ENCODE measurements around the gene MMP14. TPM values are rescaled to one million over a fixed set of nuclear protein-coding genes. Genes with fewer than 3 reads are reported as not detected.
A peak's percentile ranks its signal among the peaks of the same experiment; 100 is the strongest.

MMP14 gene
- total and polyA plus RNA-seq, 9 of the 15 experiments (the other 6 are each of a cell fraction or from before 2014, with no cell fraction given), result 0.36 to 5.8 (median 1.3) TPM; not detected in 2

DNA sequence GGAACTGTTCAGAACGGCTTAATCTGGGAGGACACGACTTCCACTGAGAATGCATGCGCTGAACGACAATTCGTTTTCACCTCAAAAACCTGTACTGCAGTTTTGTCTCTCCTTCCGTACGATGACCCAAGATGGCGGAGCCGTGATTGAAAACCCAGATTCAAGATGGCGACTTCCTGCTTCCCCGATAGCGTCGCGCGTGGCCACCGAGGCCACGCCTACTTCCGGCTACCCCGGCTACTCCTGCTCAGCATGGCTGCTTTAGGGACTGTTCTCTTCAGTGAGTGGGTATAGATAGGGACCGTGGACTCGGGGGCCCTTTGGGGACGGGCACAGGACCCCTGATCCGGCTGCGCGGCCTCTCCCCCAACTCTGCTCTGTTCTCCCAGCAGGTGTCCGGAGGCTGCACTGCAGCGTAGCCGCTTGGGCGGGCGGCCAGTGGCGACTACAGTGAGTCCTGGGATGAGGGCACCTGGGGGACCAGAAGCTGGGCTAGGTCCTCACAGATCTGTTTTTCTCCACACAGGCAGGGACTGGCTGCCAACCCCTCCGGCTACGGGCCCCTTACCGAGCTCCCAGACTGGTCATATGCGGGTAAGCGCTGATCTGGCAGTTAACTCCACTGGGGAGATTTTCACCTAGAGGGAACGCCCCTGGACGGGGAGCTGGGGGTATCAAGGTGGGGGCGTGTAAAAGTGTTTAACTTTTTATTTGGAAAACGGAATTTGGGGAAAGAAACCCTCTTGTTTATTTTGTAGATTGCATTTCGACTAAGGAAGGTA, 6.5 kb upstream of the MMP14 start, which contains the start of gene MRPL52 (continued):
- TF ChIP-seq, protein P1, sequence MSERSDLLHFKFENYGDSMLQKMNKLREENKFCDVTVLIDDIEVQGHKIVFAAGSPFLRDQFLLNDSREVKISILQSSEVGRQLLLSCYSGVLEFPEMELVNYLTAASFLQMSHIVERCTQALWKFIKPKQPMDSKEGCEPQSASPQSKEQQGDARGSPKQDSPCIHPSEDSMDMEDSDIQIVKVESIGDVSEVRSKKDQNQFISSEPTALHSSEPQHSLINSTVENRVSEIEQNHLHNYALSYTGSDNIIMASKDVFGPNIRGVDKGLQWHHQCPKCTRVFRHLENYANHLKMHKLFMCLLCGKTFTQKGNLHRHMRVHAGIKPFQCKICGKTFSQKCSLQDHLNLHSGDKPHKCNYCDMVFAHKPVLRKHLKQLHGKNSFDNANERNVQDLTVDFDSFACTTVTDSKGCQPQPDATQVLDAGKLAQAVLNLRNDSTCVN (CRISPR knock-in tag; IDR thresholded peaks at IDR 0.05), result no peak
- 0 out of 3 replicates have a peak, but pooled peaks of 1 of the 2 experiments have one; percentile 13 for TF ChIP-seq CBX3 (IDR thresholded peaks at IDR 0.05; ENCODE audit: borderline replicate concordance in 1 of 2, low read length in 2 of 2)
- no peak for TF ChIP-seq NCOR1 (IDR thresholded peaks at IDR 0.05)
- TF ChIP-seq SIX5 (IDR thresholded peaks at IDR 0.05; ENCODE audit: borderline replicate concordance in 1 of 2, insufficient read depth in 1 of 2, low read depth in 1 of 2, low read length in 2 of 2), result peak in 1 of 2 experiments; percentile 25; a peak in 1 of 4 replicates
- TF ChIP-seq ZBTB7A (IDR thresholded peaks at IDR 0.05; ENCODE audit: borderline replicate concordance, control insufficient read depth, low read depth, low read length), result peak; percentile 65; the same call in 1 of the 2 replicates
- TF ChIP-seq SMAD3 (CRISPR knock-in tag; conservative IDR thresholded peaks at IDR 0.05), result 0 out of 2 replicates have a peak, but pooled peaks have one; percentile 31
- no peak for TF ChIP-seq RBM17 (IDR thresholded peaks at IDR 0.05; ENCODE audit: borderline replicate concordance, low read depth, low read length)
- TF ChIP-seq, protein P2, sequence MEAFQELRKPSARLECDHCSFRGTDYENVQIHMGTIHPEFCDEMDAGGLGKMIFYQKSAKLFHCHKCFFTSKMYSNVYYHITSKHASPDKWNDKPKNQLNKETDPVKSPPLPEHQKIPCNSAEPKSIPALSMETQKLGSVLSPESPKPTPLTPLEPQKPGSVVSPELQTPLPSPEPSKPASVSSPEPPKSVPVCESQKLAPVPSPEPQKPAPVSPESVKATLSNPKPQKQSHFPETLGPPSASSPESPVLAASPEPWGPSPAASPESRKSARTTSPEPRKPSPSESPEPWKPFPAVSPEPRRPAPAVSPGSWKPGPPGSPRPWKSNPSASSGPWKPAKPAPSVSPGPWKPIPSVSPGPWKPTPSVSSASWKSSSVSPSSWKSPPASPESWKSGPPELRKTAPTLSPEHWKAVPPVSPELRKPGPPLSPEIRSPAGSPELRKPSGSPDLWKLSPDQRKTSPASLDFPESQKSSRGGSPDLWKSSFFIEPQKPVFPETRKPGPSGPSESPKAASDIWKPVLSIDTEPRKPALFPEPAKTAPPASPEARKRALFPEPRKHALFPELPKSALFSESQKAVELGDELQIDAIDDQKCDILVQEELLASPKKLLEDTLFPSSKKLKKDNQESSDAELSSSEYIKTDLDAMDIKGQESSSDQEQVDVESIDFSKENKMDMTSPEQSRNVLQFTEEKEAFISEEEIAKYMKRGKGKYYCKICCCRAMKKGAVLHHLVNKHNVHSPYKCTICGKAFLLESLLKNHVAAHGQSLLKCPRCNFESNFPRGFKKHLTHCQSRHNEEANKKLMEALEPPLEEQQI (IDR thresholded peaks at IDR 0.05), result no peak
- TF ChIP-seq ZNF143 (CRISPR knock-in tag; IDR thresholded peaks at IDR 0.05), result no peak
- TF ChIP-seq ZNF695 (CRISPR knock-in tag; IDR thresholded peaks at IDR 0.05), result no peak
- no peak for TF ChIP-seq CBX2 (IDR thresholded peaks at IDR 0.05; ENCODE audit: insufficient read depth, low read length, poor library complexity, severe bottlenecking)
- no peak for TF ChIP-seq PTTG1 (tag; IDR thresholded peaks at IDR 0.05; ENCODE audit: low read depth)
- peak; percentile 83 for TF ChIP-seq RBBP5 (IDR thresholded peaks at IDR 0.05; ENCODE audit: borderline replicate concordance, insufficient read depth, low read length, poor library complexity, severe bottlenecking)
- no peak for TF ChIP-seq NCOA6 (IDR thresholded peaks at IDR 0.05)
- no peak for TF ChIP-seq NUFIP1 (IDR thresholded peaks at IDR 0.05; ENCODE audit: partially characterized antibody)
- no peak for TF ChIP-seq ZNF696 (CRISPR knock-in tag; conservative IDR thresholded peaks at IDR 0.05)
- TF ChIP-seq ZNF224 (CRISPR knock-in tag; IDR thresholded peaks at IDR 0.05), result no peak
- no peak for TF ChIP-seq ZNF699 (CRISPR knock-in tag; IDR thresholded peaks at IDR 0.05; ENCODE audit: insufficient replicate concordance)
- no peak for TF ChIP-seq STAG1 (CRISPR knock-in tag; IDR thresholded peaks at IDR 0.05; ENCODE audit: borderline replicate concordance)
- no peak for TF ChIP-seq SAFB2 (IDR thresholded peaks at IDR 0.05; ENCODE audit: borderline replicate concordance, low read depth, low read length, severe bottlenecking)
- TF ChIP-seq C11orf30 (IDR thresholded peaks at IDR 0.05; ENCODE audit: low read depth), result peak; percentile 76
- no peak for TF ChIP-seq RUNX1 (IDR thresholded peaks at IDR 0.05; ENCODE audit: low read depth)
- no peak for TF ChIP-seq FOXK2 (conservative IDR thresholded peaks at IDR 0.05 in 1 of 2, IDR thresholded peaks at IDR 0.05 in 1 of 2; ENCODE audit: low read depth in 2 of 2)
- no peak for TF ChIP-seq ZNF431 (CRISPR knock-in tag; IDR thresholded peaks at IDR 0.05)
- no peak for TF ChIP-seq ZNF717 (CRISPR knock-in tag; IDR thresholded peaks at IDR 0.05)
- no peak for TF ChIP-seq ILF3 (IDR thresholded peaks at IDR 0.05; ENCODE audit: borderline replicate concordance)

Measured in K562 (cell line).